Measurements from ENCODE around the gene MSRB1. TPM values are rescaled to one million over a fixed set of nuclear protein-coding genes. Genes with fewer than 3 reads are reported as not detected.
A peak's percentile ranks its signal among the peaks of the same experiment; 100 is the strongest.

The MSRB1 gene
- total and polyA plus RNA-seq, 2 of the 8 experiments (the other 6 are each of a cell fraction or from before 2014, with no cell fraction given), result 28.2 to 51.4 TPM

DNA sequence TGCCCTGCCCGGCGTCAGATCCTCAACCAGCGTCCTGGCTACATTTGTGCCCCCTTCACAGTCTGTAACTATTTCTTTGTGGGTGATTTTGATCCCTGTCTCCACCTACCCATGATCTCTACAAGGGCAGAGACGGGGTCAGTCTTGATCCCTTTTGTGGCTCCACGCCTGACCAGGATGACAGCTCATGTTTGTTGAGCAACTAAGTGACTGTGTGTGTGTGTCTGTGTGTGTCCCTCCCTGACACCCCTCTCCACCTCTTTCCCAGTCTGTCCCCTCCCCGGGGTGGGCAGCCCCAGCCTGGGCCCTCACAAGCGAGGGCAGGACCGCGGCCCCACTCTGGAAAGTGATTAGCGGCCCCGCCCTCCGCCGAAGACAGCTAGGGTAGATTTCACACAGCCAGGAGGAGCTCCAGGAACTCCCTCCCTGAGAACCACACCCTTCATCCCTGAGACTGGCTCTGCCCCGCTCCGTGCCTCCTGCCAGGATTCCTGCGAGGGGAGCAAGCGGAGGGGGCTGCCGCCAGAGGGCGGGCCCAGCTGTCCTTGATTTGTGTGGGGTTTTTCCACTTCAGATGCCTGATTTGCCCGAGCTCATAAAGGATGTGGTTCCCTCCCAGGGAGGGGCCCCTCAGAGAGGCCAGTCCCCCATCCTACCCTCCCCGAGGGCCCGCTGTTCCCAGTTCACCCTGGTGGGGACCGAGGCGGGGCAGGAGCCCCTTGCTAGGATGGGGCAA is 19.5 kb downstream of the MSRB1 start:
- ChIA-PET POLR2A (ENCODE audit: partially characterized antibody) (interaction anchor here (0.7 to 2.1 kb wide), 13 partner anchors 9 to 141 kb away, joined by 3 to 18 read pairs (median 4); partner anchors contain the start of genes MSRB1, NUBP2, RNF151 and RPS2), CTCF (ENCODE audit: partially characterized antibody) (interaction anchor here (0.5 to 2.8 kb wide), 23 partner anchors 9 to 452 kb away, joined by 3 to 21 read pairs (median 4); partner anchors contain the start of genes MEIOB, RNF151, RPL3L and RPS2)
- H3K4me1 ChIP-seq (replicated peaks in 1 of 4; ENCODE audit: control insufficient read depth in 3 of 4, insufficient read depth in 4 of 4, low read length in 3 of 4), result peaks cover 4 to 23% (median 15%) of the 10 kb centered on the region in 4 experiments
- H2BK12ac ChIP-seq (ENCODE audit: low read depth, low read length), result 0 out of 2 replicates have a peak overlapping the region, but pooled peaks have one; percentile 63
- peak overlapping the region; percentile 71; the same call in 1 of the 2 replicates for H2BK5ac ChIP-seq (ENCODE audit: low read depth, low read length)
- H3K56ac ChIP-seq (replicated peaks; ENCODE audit: insufficient read length, low read depth, low read length), result no peak overlapping the region
- H3K27ac ChIP-seq (ENCODE audit: low read depth, low read length), result no peak overlapping the region
- H3K27me3 ChIP-seq (replicated peaks in 1 of 4; ENCODE audit: control insufficient read depth in 3 of 4, extremely low read depth in 1 of 4, insufficient read depth in 3 of 4, low read length in 3 of 4), result peaks cover 23 to 62% (median 45%) of the 10 kb centered on the region in 4 experiments
- H3K36me3 ChIP-seq (ENCODE audit: control insufficient read depth in 2 of 4, insufficient read depth in 4 of 4, low read length in 3 of 4), result no peaks in the 10 kb centered on the region
- H4K5ac ChIP-seq (ENCODE audit: insufficient read length, low read depth, low read length), result no peak overlapping the region
- H4K91ac ChIP-seq (replicated peaks; ENCODE audit: insufficient read length, low read length), result peak overlapping the region; percentile 40
- H2BK120ac ChIP-seq (replicated peaks; ENCODE audit: low read depth, low read length), result no peak overlapping the region
- H3K9me3 ChIP-seq (ENCODE audit: insufficient read depth in 2 of 2, low read depth in 1 of 2, low read length in 1 of 2), result no peaks in the 10 kb centered on the region
- no peak overlapping the region for H2BK20ac ChIP-seq (ENCODE audit: low read length)
- H3K18ac ChIP-seq (ENCODE audit: extremely low read depth, low read length), result peak overlapping the region; percentile 32
- H4K8ac ChIP-seq (ENCODE audit: extremely low read depth, insufficient read depth, low read length), result peak overlapping the region; percentile 71; the same call in 1 of the 2 replicates
- FAIRE-seq, result no peak
- H3K9ac ChIP-seq (replicated peaks in 1 of 4; ENCODE audit: extremely low read depth in 1 of 4, low read depth in 3 of 4, low read length in 3 of 4), result no peak overlapping the region
- peak overlapping the region in 1 of 4 experiments; percentile 47; a peak in 4 of 8 replicates for H3K4me3 ChIP-seq (ENCODE audit: extremely low read depth in 1 of 4, insufficient read depth in 2 of 4, low read depth in 3 of 4, low read length in 4 of 4)
- H3K23ac ChIP-seq (ENCODE audit: insufficient read length), result no peak overlapping the region
- no peak overlapping the region for H3K4ac ChIP-seq (replicated peaks; ENCODE audit: insufficient read length, low read depth, low read length)
- no peak overlapping the region for H2AK5ac ChIP-seq (ENCODE audit: low read depth, low read length)
- H4K20me1 ChIP-seq (replicated peaks in 1 of 2; ENCODE audit: control insufficient read depth in 1 of 2, insufficient read depth in 2 of 2, low read length in 2 of 2), result peaks cover 0 to 4% of the 10 kb centered on the region in 2 experiments
- no peak overlapping the region for H3K14ac ChIP-seq (ENCODE audit: insufficient read length)
- WGBS, 2 experiments (ENCODE audit: extremely low coverage in 1 of 2, insufficient coverage in 1 of 2, insufficient read length in 1 of 2, insufficient replicate concordance in 2 of 2, low coverage in 1 of 2, low lambda C conversion rate in 2 of 2, missing lambda C conversion rate in 1 of 2), result 20% methylated on average over 23 of the region's 24 CpGs; no CpG with 5 or more reads in 1 of the 2 experiments
- peaks cover 6% of the 10 kb centered on the region; the same call in 1 of the 2 replicates for H3K23me2 ChIP-seq (ENCODE audit: low read depth, low read length)
- H3K4me2 ChIP-seq (ENCODE audit: insufficient read depth in 1 of 2, low read depth in 2 of 2, low read length in 2 of 2), result peak overlapping the region; percentile 16 to 56
- 0 out of 2 replicates have a peak overlapping the region, but pooled peaks have one; percentile 28 for H2AFZ ChIP-seq (ENCODE audit: low read length)
- no peak overlapping the region for H2BK15ac ChIP-seq (ENCODE audit: low read length)
- peak; percentile 49 to 86 for DNase-seq (ENCODE audit: low read depth in 1 of 2, low spot score in 2 of 2)
- no peaks in the 10 kb centered on the region for H3K79me1 ChIP-seq (ENCODE audit: low read depth, low read length)
- H3K79me2 ChIP-seq (ENCODE audit: control insufficient read depth in 1 of 2, insufficient read depth in 2 of 2, low read length in 2 of 2), result no peaks in the 10 kb centered on the region
- TF ChIP-seq PHF8 (conservative IDR thresholded peaks at IDR 0.05; ENCODE audit: low read depth, low read length) (no peak), BCL11A (IDR thresholded peaks at IDR 0.05; ENCODE audit: low read depth in 2 of 2, low read length in 2 of 2) (no peak), TBP (IDR thresholded peaks at IDR 0.05; ENCODE audit: low read depth, low read length) (no peak), RFX5 (IDR thresholded peaks at IDR 0.05; ENCODE audit: borderline replicate concordance, low read depth, low read length) (no peak), CBX8 (IDR thresholded peaks at IDR 0.05; ENCODE audit: borderline replicate concordance, low read depth, low read length) (no peak), KDM5A (IDR thresholded peaks at IDR 0.05; ENCODE audit: low read length) (no peak), CREB1 (IDR thresholded peaks at IDR 0.05) (no peak), TAF7 (optimal IDR thresholded peaks at IDR 0.05; ENCODE audit: borderline replicate concordance, low read depth, low read length) (no peak), CBX5 (IDR thresholded peaks at IDR 0.05; ENCODE audit: low read depth, low read length) (no peak), FOSL1 (IDR thresholded peaks at IDR 0.05; ENCODE audit: insufficient read depth, low read depth, low read length) (no peak)
- TF ChIP-seq, protein P1, sequence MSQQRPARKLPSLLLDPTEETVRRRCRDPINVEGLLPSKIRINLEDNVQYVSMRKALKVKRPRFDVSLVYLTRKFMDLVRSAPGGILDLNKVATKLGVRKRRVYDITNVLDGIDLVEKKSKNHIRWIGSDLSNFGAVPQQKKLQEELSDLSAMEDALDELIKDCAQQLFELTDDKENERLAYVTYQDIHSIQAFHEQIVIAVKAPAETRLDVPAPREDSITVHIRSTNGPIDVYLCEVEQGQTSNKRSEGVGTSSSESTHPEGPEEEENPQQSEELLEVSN (IDR thresholded peaks at IDR 0.05), result 0 out of 2 replicates have a peak, but pooled peaks have one; percentile 20

Measured in H1 (cell line).